GM19324 (cell line): ENCODE measurements around the gene PLEKHB2.
"Not testable (repeated sequence)": the region's sequence is repeated elsewhere in the genome, so short reads cannot be mapped to it uniquely, and the experiment has no call there.

Source experiments
- ATAC-seq: cut with Tn5 transposase; IDR thresholded peaks from one replicate; pipeline ENCODE4 v1.9.1; 2021; ENCODE audit warnings: mild to moderate bottlenecking, moderate library complexity; ENCODE audit not compliant: unreplicated experiment, low FRiP score

Gene PLEKHB2

GRCh38 chr2:131132729-131133128 lies 27.6 kb downstream of the PLEKHB2 start:
- ATAC-seq = no peak

GRCh38 chr2:131140581-131140980 lies 35.4 kb downstream of the PLEKHB2 start:
- ATAC-seq = no peak

DNA sequence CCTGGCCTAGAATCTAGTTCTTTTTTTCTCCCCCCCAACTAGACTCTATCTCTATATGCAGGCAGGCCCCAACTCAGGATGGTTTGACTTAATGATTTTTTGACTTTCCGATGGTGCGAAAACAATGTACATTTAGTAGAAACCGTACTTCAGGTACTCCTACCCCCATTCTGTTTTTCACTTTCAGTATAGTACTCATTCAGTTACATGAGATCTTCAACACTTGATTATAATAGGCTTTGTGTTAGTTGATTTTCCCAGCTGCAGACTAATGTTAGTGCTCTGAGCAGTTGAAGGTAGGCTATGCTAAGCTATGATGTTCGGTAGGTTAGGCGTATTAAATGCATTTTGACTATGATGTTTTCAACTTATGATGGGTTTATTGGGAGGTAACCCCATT lies 37.7 kb downstream of the PLEKHB2 start:
- ATAC-seq = no peak

DNA sequence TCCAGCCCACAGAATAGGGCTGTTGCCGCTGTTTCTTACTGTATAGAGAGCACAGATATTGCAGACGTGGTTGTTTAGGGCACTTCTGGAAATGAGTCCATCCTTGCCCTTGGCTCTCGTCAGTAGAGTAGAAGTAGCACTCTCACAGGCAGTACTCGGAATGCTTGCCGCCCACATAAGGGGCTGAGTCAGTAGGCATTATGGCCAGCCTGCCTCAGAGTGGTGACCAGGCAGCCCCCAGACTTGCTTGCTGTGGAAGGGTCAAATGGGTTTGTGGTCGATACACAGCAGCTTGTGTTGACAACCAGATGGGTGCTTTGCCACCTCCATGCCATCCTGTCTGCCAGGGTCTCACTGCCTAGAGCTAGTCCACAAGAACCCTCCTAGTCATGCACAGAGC lies 38.7 kb downstream of the PLEKHB2 start:
- no peak for ATAC-seq

DNA sequence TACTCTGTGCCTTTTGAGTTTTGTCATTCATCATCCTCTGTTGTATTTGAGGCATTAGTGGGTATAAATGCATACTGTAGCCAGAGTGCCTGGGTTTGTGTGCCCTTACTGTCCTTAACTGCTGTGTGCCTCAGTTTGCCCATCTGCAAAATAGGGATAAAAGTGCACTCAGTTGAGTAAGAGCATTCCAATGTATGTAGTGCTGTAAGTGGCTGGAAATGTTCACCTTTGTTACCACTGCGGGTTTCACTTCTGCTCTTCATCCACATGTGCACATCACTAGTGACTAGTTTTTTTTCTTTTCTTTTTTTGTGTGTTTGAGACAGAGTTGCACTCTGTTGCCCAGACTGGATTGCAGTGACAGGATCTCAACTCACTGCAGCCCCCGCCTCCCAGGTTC lies 39.9 kb downstream of the PLEKHB2 start:
- ATAC-seq = no peak

GRCh38 chr2:131146231-131146630 lies 41.1 kb downstream of the PLEKHB2 start:
- no peak for ATAC-seq

DNA sequence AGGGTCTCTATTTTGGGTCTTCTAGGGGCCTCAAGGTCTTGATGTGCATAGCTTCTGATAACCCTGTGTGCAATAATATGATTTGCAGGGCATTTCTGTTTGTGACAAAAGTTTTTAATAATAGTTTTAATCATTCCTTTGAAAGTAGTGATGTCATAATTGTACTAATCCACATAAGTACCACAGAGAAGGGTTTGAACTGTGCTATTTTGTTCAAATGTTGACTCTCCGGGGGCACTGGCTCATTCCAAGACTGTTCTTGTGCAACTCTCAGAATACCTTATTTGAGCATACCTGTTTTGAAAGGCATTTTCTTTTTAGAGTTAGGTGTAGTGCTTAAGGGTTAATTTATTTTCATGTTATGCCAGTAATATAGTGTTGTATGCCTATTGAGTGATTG lies 41.6 kb downstream of the PLEKHB2 start:
- no peak for ATAC-seq

DNA sequence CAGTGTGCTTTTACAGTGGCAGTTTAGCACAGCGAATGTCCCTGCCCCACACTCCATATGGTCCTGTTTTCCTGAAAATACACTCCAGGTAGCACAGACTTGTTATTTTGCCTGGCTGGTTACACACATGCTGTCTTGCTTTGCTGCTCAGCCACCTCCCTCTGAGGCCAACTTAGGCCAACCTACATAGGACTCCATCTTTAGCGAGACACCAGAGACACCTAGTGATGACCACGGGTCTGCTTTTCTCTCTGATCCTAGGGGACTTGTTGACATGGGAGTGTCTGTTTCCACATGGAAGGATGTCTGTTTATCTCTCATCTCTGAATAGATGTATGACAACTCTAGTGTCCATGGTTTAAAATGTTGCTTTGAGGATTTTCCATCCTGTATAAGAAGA lies 43.3 kb downstream of the PLEKHB2 start:
- no peak for ATAC-seq

DNA sequence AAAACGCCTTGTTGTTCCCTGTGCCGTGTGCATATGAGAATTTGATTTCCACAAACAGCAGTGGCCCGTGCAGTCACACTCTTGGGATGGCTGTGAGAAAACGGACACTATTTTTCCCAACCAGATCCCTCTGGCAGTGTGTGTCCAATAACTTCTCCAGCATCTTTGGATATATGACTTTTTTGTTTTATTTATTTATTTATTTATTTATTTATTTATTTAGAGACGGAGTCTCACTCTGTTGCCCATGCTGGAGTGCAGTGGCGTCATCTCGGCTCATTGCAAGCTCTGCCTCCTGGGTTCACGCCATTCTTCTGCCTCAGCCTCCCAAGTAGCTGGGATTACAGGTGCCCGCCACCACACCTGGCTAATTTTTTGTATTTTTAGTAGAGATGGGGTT lies 45.0 kb downstream of the PLEKHB2 start:
- not testable (repeated sequence) for ATAC-seq

DNA sequence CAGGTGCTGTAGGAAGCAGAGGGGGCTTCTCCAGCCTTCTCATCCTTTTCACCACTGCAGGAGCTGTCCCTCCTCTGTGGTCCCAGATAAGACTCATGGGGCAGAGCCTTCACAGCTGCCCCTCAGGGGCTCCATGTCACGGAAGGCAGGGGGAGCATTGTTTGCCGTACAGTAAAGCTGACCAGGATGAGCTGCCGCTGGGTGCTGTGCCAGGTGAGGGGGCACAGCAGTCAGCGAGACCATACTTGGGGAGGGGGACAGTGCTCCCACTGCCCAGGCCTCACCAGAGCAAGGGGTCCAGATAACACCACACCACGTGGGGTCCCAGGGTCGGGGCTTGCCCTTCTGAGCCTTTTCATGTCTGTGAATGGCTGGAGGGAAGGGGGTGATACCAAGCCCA lies 46.3 kb downstream of the PLEKHB2 start:
- ATAC-seq = no peak

DNA sequence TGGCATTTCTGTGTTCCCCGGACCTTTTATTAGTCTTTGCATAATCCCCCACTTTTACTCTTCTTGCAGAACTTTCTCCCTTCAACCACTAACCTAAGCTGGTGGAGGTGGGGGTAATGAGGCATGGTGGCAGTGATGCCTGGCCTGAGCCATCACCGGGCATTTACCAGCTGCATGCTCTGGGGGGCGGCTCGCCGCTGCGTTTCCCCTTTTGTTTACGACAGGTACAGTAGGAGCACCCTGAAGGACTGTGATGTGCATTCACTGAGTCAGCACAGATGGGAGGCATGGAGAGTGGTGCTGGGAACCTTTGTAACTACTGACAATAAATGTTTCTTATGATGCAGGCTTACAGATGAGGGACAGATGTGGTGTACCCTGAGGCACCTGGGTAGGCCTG lies 46.9 kb downstream of the PLEKHB2 start:
- no peak for ATAC-seq

- no peak for ATAC-seq
These were observed 48.4 kb downstream of the PLEKHB2 start for GRCh38 chr2:131153529-131153928.

DNA sequence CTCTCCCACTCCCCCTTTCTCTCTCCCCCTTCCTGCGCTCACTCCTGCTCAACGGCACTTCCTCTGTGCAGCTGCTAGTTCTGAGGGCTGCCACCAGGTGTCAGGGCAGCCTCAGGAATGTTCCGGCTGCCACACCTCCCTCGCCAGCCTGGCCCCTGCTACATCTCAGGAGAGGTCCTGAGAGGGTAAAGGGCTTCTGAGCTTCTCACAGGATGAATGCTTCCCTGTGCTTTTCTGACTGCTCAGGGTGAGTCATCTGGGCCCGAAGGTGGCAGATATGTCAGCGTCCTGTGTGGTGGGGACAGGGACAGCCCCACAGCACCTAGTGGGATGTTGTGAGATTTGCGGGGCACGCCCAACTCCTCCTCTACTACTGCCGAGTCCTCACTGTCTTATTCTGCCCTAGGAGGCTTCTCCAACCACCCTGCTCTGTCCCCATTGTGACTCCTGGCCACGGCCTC lies 49.0 kb downstream of the PLEKHB2 start:
- peak; percentile 88 for ATAC-seq

- no peak for ATAC-seq
These were observed 49.5 kb downstream of the PLEKHB2 start for GRCh38 chr2:131154647-131155046.

GRCh38 chr2:131155208-131155855 lies 50.2 kb downstream of the PLEKHB2 start:
- ATAC-seq = no peak

GRCh38 chr2:131156452-131157149 lies 51.5 kb downstream of the PLEKHB2 start:
- no peak for ATAC-seq

DNA sequence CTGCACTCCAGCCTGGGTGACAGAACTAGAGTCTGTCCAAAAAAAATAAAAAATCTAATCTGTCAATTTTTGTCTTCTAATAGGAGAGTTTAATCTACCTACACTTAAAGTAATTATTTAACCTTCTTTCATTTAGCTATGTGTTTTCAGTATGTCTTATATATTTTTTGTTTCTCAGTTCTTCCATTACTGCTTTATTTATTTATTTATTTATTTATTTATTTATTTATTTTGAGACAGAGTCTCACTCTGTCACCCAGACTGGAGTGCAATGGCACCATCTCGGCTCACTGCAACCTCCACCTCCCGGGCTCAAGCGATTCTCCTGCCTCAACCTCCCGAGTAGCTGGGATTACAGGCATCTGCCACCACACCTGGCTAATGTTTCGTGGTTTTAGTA lies 60.4 kb downstream of the PLEKHB2 start:
- not testable (repeated sequence) for ATAC-seq

GRCh38 chr2:131168538-131168937 lies 63.4 kb downstream of the PLEKHB2 start:
- no peak for ATAC-seq

- ATAC-seq = not testable (repeated sequence)
These were observed 72.9 kb downstream of the PLEKHB2 start for GRCh38 chr2:131178050-131178449.

GRCh38 chr2:131178721-131179418 lies 73.7 kb downstream of the PLEKHB2 start:
- ATAC-seq = not testable (repeated sequence)

GRCh38 chr2:131181451-131181850 lies 76.3 kb downstream of the PLEKHB2 start:
- not testable (repeated sequence) for ATAC-seq

DNA sequence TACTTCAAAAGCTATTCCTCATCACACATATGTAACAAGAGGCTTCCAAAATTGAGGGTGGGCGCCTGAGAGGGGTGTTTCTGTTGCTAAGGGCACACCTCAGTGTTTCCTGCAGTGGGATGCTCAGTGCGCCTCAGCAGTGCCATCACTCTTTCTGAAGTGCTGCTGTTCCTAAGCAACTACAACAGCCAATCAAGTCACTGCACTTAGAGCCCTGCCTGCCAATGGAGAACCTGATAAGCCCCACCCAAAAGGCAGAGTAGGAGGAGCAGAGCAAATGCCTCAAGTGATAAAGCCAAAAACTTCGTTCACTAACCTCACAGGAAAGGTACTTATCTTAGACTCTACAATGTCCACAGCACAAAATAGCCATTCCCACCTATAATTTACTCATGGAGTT lies 88.3 kb downstream of the PLEKHB2 start:
- not testable (repeated sequence) for ATAC-seq
